GM12878 (cell line): Measurements from ENCODE around the gene ANAPC16. TPM values are rescaled to one million over a fixed set of nuclear protein-coding genes. Genes with fewer than 3 reads are reported as not detected.
A peak's percentile ranks its signal among the peaks of the same experiment; 100 is the strongest.
"Not testable (repeated sequence)": the region's sequence is repeated elsewhere in the genome, so short reads cannot be mapped to it uniquely, and the experiment has no call there.

Source experiments
- ATAC-seq: fragments of 200-7000 bp; cut with Tn5 transposase; 3 replicates; pipeline ENCODE4 v1.9.1; 2020; ENCODE audit warnings: mild to moderate bottlenecking, moderate library complexity
- BruUV-seq: library from RNA; stranded (reverse); fragments of 400-500 nt; replicated peaks from 2 replicates; lab custom pipeline; 2021; lab: Mats Ljungman, UMichigan
- CTCF ChIA-PET: fragments of 300-600 bp; sonication (Branson Sonifier 250); formaldehyde crosslinking; extraction: SDS; loops from one replicate; lab custom pipeline; 2021; ENCODE audit warnings: inconsistent platforms; lab: Yijun Ruan, JAX
- POLR2A ChIA-PET: fragments of 350-600 bp; formaldehyde crosslinking; extraction: SDS; loops from one replicate; lab custom pipeline; 2021; ENCODE audit warnings: inconsistent platforms; lab: Charles Lee
- RAD21 ChIA-PET: fragments of 300-600 bp; sonication (Branson Sonifier 250); formaldehyde crosslinking; loops from one replicate; lab custom pipeline; 2023; ENCODE audit warnings: antibody characterized with exemption; ENCODE audit not compliant: unreplicated experiment; lab: Charles Lee
- SMC1A ChIA-PET: fragments of 300-600 bp; sonication (Branson Sonifier 250); formaldehyde crosslinking; loops from one replicate; lab custom pipeline; 2023; ENCODE audit not compliant: unreplicated experiment, uncharacterized antibody; lab: Charles Lee
- DNase-seq: peaks from one replicate; pipeline ENCODE4 v3.0.0-alpha.2; 2011; ENCODE audit warnings: low read depth, low spot score
- FAIRE-seq: peaks from 3 replicates; lab custom pipeline; 2011; peaks lifted over from hg19 to GRCh38; lab: Jason Lieb, UNC
- H2AFZ ChIP-seq: 2 replicates; pipeline ENCODE4 v1.6.0; 2011; ENCODE audit warnings: low read depth, low read length, control low read depth; ENCODE audit not compliant: control insufficient read depth
- H3K27ac ChIP-seq: 2 replicates; pipeline ENCODE4 v1.5.1; 2011; ENCODE audit warnings: control low read depth; ENCODE audit not compliant: control insufficient read depth, insufficient read depth
- H3K27me3 ChIP-seq, 2 experiments: replicated peaks in 1 of 2; 2 replicates each; pipeline versions ENCODE4 v1.6.0 to v1.6.1; 2011; ENCODE audit warnings: low read length in 1 of 2; ENCODE audit not compliant: control insufficient read depth in 2 of 2, insufficient read depth in 2 of 2
- H3K36me3 ChIP-seq, 2 experiments: 2 replicates each; pipeline ENCODE4 v1.5.1; 2011; ENCODE audit warnings: low read length in 1 of 2; ENCODE audit not compliant: control insufficient read depth in 2 of 2, insufficient read depth in 2 of 2
- H3K4me1 ChIP-seq: 2 replicates; pipeline ENCODE4 v1.6.1; 2011; ENCODE audit warnings: mild to moderate bottlenecking, low read length, moderate library complexity, mixed read lengths; ENCODE audit not compliant: control insufficient read depth, insufficient read depth
- H3K4me2 ChIP-seq: 2 replicates; pipeline ENCODE4 v1.6.0; 2011; ENCODE audit warnings: control low read depth; ENCODE audit not compliant: control insufficient read depth, insufficient read depth
- H3K4me3 ChIP-seq: fragments of 200-600 bp; sonication (generic); 2 replicates; pipeline ENCODE4 v1.5.1; 2016
- H3K79me2 ChIP-seq: 2 replicates; pipeline ENCODE4 v1.6.0; 2011; ENCODE audit warnings: low read length; ENCODE audit not compliant: control insufficient read depth, insufficient read depth
- H3K9ac ChIP-seq: 2 replicates; pipeline ENCODE4 v1.8.0; 2011; ENCODE audit warnings: low read length, control low read depth, mixed read lengths; ENCODE audit not compliant: control insufficient read depth, insufficient read depth
- H3K9me3 ChIP-seq: replicated peaks from 3 replicates; pipeline ENCODE4 v1.5.1; 2011; ENCODE audit warnings: mild to moderate bottlenecking, low read length; ENCODE audit not compliant: control insufficient read depth, insufficient read depth
- H4K20me1 ChIP-seq: 2 replicates; pipeline ENCODE4 v1.6.0; 2011; ENCODE audit not compliant: control insufficient read depth, insufficient read depth
- ATF7 ChIP-seq: fragments of 450-650 bp; IDR thresholded peaks from 2 replicates; pipeline ENCODE4 v1.6.1; 2016; ENCODE audit warnings: low read depth, mild to moderate bottlenecking
- CBX5 ChIP-seq: sonication (generic); IDR thresholded peaks from 2 replicates; pipeline ENCODE4 v1.6.1; 2016; ENCODE audit warnings: low read depth, moderate library complexity, mild to moderate bottlenecking, inconsistent platforms
- EP300 ChIP-seq, 2 experiments: fragments of 150-350 bp in 1 of 2; IDR thresholded peaks; 2 replicates each; pipeline ENCODE4 v1.6.1; 2011 to 2012; ENCODE audit warnings: low read depth in 2 of 2, low read length in 2 of 2, borderline replicate concordance in 1 of 2, improper control_type of control experiment in 1 of 2, inconsistent platforms in 1 of 2; ENCODE audit not compliant: control insufficient read depth in 1 of 2
- ESRRA ChIP-seq: IDR thresholded peaks from 2 replicates; pipeline ENCODE4 v1.6.1; 2012; ENCODE audit warnings: mild to moderate bottlenecking, low read length, improper control_type of control experiment
- PAX5 ChIP-seq: IDR thresholded peaks from 2 replicates; pipeline ENCODE4 v1.6.1; 2011; ENCODE audit warnings: low read depth, low read length, borderline replicate concordance
- TCF12 ChIP-seq: IDR thresholded peaks from 2 replicates; pipeline ENCODE4 v1.6.1; 2011; ENCODE audit warnings: low read depth, mild to moderate bottlenecking, low read length
- WGBS: methylation state at CpG from one replicate; pipeline ENCODE4 v1.1.6; 2016; ENCODE audit warnings: low lambda C conversion rate; ENCODE audit not compliant: insufficient replicate concordance, insufficient coverage; ENCODE audit errors: missing lambda C conversion rate; 5-methylcytosine and 5-hydroxymethylcytosine counted together
- in situ Hi-C: fragments of 300-500 bp; cut with MboI; formaldehyde crosslinking; loops from 9 replicates; pipeline ENCODE4 v1.14.3; 2018; ENCODE audit warnings: mixed read lengths
- intact Hi-C: fragments of 100-400 bp; cut with micrococcal nuclease; formaldehyde crosslinking; loops from one replicate; pipeline ENCODE4 v1.14.2; 2022; ENCODE audit not compliant: unreplicated experiment
- polyA plus RNA-seq, 11 experiments: library from polyadenylated mRNA; depleted of rRNA in 4 of 11; unstranded in 6 of 11; stranded (reverse) in 5 of 11; fragments of >200 nt; fragmentation: Nextera tagmentation in 4 of 11; fragmentation: Illumina TruSeq in 1 of 11; extraction: Ambion mirVana in 4 of 11; extraction: Trizol in 1 of 11; gene quantifications; 1 replicate in 1 of 11; 2 replicates in 10 of 11; pipeline versions ENCODE4 v1.2.1 to v1.2.3, GENCODE V29; 2011 to 2016; ENCODE audit warnings: inconsistent platforms in 2 of 11, missing spikeins in 2 of 11, low read depth in 1 of 11
- total RNA-seq, 4 experiments: library from RNA; depleted of rRNA in 3 of 4; stranded (reverse); fragments of >200 nt in 3 of 4; fragmentation: Illumina TruSeq in 1 of 4; extraction: Trizol in 1 of 4; gene quantifications; 2 replicates each; pipeline versions ENCODE4 v1.2.1 to v1.2.3, GENCODE V29; 2013 to 2021
- TF ChIP-seq, protein P1 (sequence below), 3 experiments: IDR thresholded peaks in 2 of 3; conservative IDR thresholded peaks in 1 of 3; 2 replicates each; pipeline ENCODE4 v1.5.1; 2011; ENCODE audit warnings: low read depth in 3 of 3, low read length in 3 of 3, mild to moderate bottlenecking in 3 of 3, control low read depth in 2 of 3, moderate library complexity in 2 of 3, inconsistent platforms in 1 of 3, mixed read lengths in 1 of 3; ENCODE audit not compliant: control insufficient read depth in 2 of 3, insufficient read depth in 1 of 3; ENCODE audit errors: extremely low read depth in 1 of 3

Gene ANAPC16
- total and polyA plus RNA-seq, 10 of the 15 experiments (the other 5 are each of a cell fraction or from before 2014, with no cell fraction given): 66.9 to 208 (median 134) TPM

GRCh38 chr10:72224191-72224590 lies 8.4 kb downstream of the ANAPC16 start:
- SMC1A ChIA-PET: interaction anchor here (0.6 to 9.4 kb wide), 28 partner anchors 11 to 176 kb away, joined by 3 to 122 read pairs (median 4); partner anchors contain the start of gene DDIT4
- Histone ChIP-seq H3K36me3 (peaks cover 1 to 22% of the 10 kb centered on the region in 2 experiments; a peak in 3 of 4 replicates), H3K4me1 (peaks cover 25% of the 10 kb centered on the region), H3K79me2 (peaks cover 47% of the 10 kb centered on the region), H3K27ac (peak overlapping the region; percentile 47)
- RAD21 ChIA-PET: interaction anchor here (0.7 to 10.2 kb wide), 22 partner anchors 16 to 328 kb away, joined by 3 to 129 read pairs (median 6); partner anchors contain the start of gene DDIT4
- CTCF ChIA-PET: interaction anchor here (0.6 to 9.7 kb wide), 29 partner anchors 8 to 596 kb away, joined by 3 to 127 read pairs (median 5); no protein-coding TSS in a partner anchor
- WGBS: 94% methylated on average over 6 of the region's 6 CpGs
- H3K4me3 ChIP-seq, H3K9ac ChIP-seq, FAIRE-seq, H3K27me3 ChIP-seq, DNase-seq, H4K20me1 ChIP-seq, intact Hi-C loops, BruUV-seq, ATAC-seq, H3K4me2 ChIP-seq, H2AFZ ChIP-seq, in situ Hi-C loops, H3K9me3 ChIP-seq: not testable (repeated sequence)
- POLR2A ChIA-PET: interaction anchor here (0.6 to 2.1 kb wide), 9 partner anchors 13 to 176 kb away, joined by 3 to 6 read pairs (median 4); no protein-coding TSS in a partner anchor

GRCh38 chr10:72226418-72227027 lies 10.7 kb downstream of the ANAPC16 start:
- intact Hi-C loops: no loop called here
- DNase-seq (no peak), ATAC-seq (no peak), FAIRE-seq (no peak)
- in situ Hi-C loops: loop anchor here (5.0 kb wide), 1 partner anchor 111 kb away; no protein-coding TSS in a partner anchor
- Histone ChIP-seq H3K9ac (no peak overlapping the region), H3K4me1 (peaks cover 15% of the 10 kb centered on the region), H4K20me1 (no peaks in the 10 kb centered on the region), H3K27ac (no peak overlapping the region), H3K79me2 (peaks cover 40% of the 10 kb centered on the region), H3K9me3 (no peaks in the 10 kb centered on the region), H2AFZ (no peak overlapping the region), H3K36me3 (peaks cover 1 to 29% of the 10 kb centered on the region in 2 experiments; a peak in 3 of 4 replicates), H3K4me3 (no peak overlapping the region), H3K4me2 (no peak overlapping the region), H3K27me3 (no peaks in the 10 kb centered on the region)
- 72% methylated on average over 5 of the region's 6 CpGs for WGBS
- no TSS peak for BruUV-seq
- CTCF ChIA-PET: interaction anchor here (0.8 to 9.7 kb wide), 10 partner anchors 11 to 270 kb away, joined by 3 to 127 read pairs (median 6); partner anchors contain the start of gene DDIT4
- SMC1A ChIA-PET: interaction anchor here (0.7 to 9.4 kb wide), 13 partner anchors 10 to 181 kb away, joined by 3 to 122 read pairs (median 4); partner anchors contain the start of gene DDIT4
- RAD21 ChIA-PET: interaction anchor here (0.6 to 2.5 kb wide), 11 partner anchors 10 to 178 kb away, joined by 3 to 11 read pairs (median 3); partner anchors contain the start of genes ANAPC16 and ASCC1
- POLR2A ChIA-PET: interaction anchor here (0.6 to 2.1 kb wide), 7 partner anchors 9 to 1523 kb away, joined by 3 to 10 read pairs (median 5); no protein-coding TSS in a partner anchor
- TF ChIP-seq EP300 (IDR thresholded peaks at IDR 0.05; ENCODE audit: borderline replicate concordance in 1 of 2, control insufficient read depth in 1 of 2, low read depth in 2 of 2, low read length in 2 of 2): no peak
- no peak for TF ChIP-seq ESRRA
- TF ChIP-seq TCF12: no peak
- TF ChIP-seq, protein P1, sequence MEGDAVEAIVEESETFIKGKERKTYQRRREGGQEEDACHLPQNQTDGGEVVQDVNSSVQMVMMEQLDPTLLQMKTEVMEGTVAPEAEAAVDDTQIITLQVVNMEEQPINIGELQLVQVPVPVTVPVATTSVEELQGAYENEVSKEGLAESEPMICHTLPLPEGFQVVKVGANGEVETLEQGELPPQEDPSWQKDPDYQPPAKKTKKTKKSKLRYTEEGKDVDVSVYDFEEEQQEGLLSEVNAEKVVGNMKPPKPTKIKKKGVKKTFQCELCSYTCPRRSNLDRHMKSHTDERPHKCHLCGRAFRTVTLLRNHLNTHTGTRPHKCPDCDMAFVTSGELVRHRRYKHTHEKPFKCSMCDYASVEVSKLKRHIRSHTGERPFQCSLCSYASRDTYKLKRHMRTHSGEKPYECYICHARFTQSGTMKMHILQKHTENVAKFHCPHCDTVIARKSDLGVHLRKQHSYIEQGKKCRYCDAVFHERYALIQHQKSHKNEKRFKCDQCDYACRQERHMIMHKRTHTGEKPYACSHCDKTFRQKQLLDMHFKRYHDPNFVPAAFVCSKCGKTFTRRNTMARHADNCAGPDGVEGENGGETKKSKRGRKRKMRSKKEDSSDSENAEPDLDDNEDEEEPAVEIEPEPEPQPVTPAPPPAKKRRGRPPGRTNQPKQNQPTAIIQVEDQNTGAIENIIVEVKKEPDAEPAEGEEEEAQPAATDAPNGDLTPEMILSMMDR (IDR thresholded peaks at IDR 0.05 in 2 of 3, conservative IDR thresholded peaks at IDR 0.05 in 1 of 3; ENCODE audit: control insufficient read depth in 2 of 3, extremely low read depth in 1 of 3, insufficient read depth in 1 of 3, low read depth in 3 of 3, low read length in 3 of 3): no peak
- TF ChIP-seq ATF7: no peak
- no peak for TF ChIP-seq PAX5
- no peak for TF ChIP-seq CBX5
